Measurements from ENCODE around the gene PLPP4.

- no peak for TF ChIP-seq POLR2A (IDR thresholded peaks at IDR 0.05)
- TF ChIP-seq, protein P1, sequence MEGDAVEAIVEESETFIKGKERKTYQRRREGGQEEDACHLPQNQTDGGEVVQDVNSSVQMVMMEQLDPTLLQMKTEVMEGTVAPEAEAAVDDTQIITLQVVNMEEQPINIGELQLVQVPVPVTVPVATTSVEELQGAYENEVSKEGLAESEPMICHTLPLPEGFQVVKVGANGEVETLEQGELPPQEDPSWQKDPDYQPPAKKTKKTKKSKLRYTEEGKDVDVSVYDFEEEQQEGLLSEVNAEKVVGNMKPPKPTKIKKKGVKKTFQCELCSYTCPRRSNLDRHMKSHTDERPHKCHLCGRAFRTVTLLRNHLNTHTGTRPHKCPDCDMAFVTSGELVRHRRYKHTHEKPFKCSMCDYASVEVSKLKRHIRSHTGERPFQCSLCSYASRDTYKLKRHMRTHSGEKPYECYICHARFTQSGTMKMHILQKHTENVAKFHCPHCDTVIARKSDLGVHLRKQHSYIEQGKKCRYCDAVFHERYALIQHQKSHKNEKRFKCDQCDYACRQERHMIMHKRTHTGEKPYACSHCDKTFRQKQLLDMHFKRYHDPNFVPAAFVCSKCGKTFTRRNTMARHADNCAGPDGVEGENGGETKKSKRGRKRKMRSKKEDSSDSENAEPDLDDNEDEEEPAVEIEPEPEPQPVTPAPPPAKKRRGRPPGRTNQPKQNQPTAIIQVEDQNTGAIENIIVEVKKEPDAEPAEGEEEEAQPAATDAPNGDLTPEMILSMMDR (IDR thresholded peaks at IDR 0.05) = no peak
Observed at GRCh38 chr10:120601999-120602398, 145.0 kb downstream of the PLPP4 start.
